Activated T-cell treated with anti-CD3 and anti-CD28 coated beads, Interleukin-2, amount 50 U/mL, for 72 hours (primary cell): ENCODE results near the gene IQCB1. TPM values are rescaled to one million over a fixed set of nuclear protein-coding genes. Genes with fewer than 3 reads are reported as not detected.
A peak's percentile ranks its signal among the peaks of the same experiment; 100 is the strongest.
"Not testable (repeated sequence)": the region's sequence is repeated elsewhere in the genome, so short reads cannot be mapped to it uniquely, and the experiment has no call there.

Experiments
- ATAC-seq, 2 donors: fragments of 150-1000 bp; cut with Tn5 transposase; replicated peaks in 1 of 2; 2 replicates each; pipeline ENCODE4 v1.10.0; 2021; ENCODE audit warnings: moderate library complexity in 2 of 2, mild to moderate bottlenecking in 1 of 2
- DNase-seq, 2 donors: peaks; one replicate each; pipeline ENCODE4 v3.0.0; 2021 to 2022; ENCODE audit warnings: mixed read lengths in 1 of 2
- H3K27ac Mint-ChIP-seq: one replicate; pipeline ENCODE4 v1.8.0; 2022; ENCODE audit warnings: mild to moderate bottlenecking, moderate library complexity, mixed read lengths
- H3K27me3 Mint-ChIP-seq: one replicate; pipeline ENCODE4 v1.8.0; 2022; ENCODE audit warnings: low read depth, mixed read lengths
- H3K36me3 Mint-ChIP-seq, 2 donors: one replicate each; pipeline ENCODE4 v1.8.0; 2022; ENCODE audit warnings: mixed read lengths in 2 of 2, mild to moderate bottlenecking in 1 of 2; ENCODE audit not compliant: insufficient read depth in 2 of 2
- H3K4me1 Mint-ChIP-seq: one replicate; pipeline ENCODE4 v1.8.0; 2022; ENCODE audit warnings: low read depth, mixed read lengths
- H3K4me3 Mint-ChIP-seq, 2 donors: one replicate each; pipeline ENCODE4 v1.8.0; 2022; ENCODE audit warnings: mild to moderate bottlenecking in 2 of 2, mixed read lengths in 2 of 2, moderate library complexity in 2 of 2
- H3K9me3 Mint-ChIP-seq, 2 donors: one replicate each; pipeline ENCODE4 v1.8.0; 2022; ENCODE audit warnings: mixed read lengths in 2 of 2
- total RNA-seq, 2 donors: library from RNA; stranded (reverse); gene quantifications; one replicate each; pipeline ENCODE4 v1.2.3, GENCODE V29; 2022

The IQCB1 gene
- total RNA-seq, 2 donors from 2014 or later = 42.2 to 58.6 TPM

GRCh38 chr3:121794264-121794983, 40.4 kb downstream of the IQCB1 start:
- no peak for DNase-seq
- Mint-ChIP-seq H3K27me3 (no peaks in the 10 kb centered on the region), H3K27ac (no peak overlapping the region)

GRCh38 chr3:121793078-121793477, 41.8 kb downstream of the IQCB1 start:
- DNase-seq (no peak), ATAC-seq (no peak)
- Mint-ChIP-seq H3K27me3 (no peaks in the 10 kb centered on the region), H3K4me1 (no peaks in the 10 kb centered on the region), H3K4me3 (no peak overlapping the region), H3K36me3 (peaks cover 7 to 25% of the 10 kb centered on the region in 2 donors), H3K9me3 (no peaks in the 10 kb centered on the region), H3K27ac (no peak overlapping the region)

More at GRCh38 chr3:121794264-121794983, 40.4 kb downstream of the IQCB1 start:
- Mint-ChIP-seq H3K4me3 (no peak overlapping the region), H3K36me3 (peaks cover 0 to 12% of the 10 kb centered on the region in 2 donors), H3K4me1 (no peaks in the 10 kb centered on the region), H3K9me3 (no peaks in the 10 kb centered on the region)
- ATAC-seq = no peak

- Mint-ChIP-seq H3K4me1 (no peaks in the 10 kb centered on the region), H3K27me3 (no peaks in the 10 kb centered on the region), H3K9me3 (no peaks in the 10 kb centered on the region), H3K4me3 (no peak overlapping the region), H3K36me3 (peaks cover 13 to 46% of the 10 kb centered on the region in 2 donors), H3K27ac (no peak overlapping the region)
- DNase-seq (no peak), ATAC-seq (no peak)
Measured at GRCh38 chr3:121786485-121786884, 48.4 kb downstream of the IQCB1 start.

GRCh38 chr3:121782784-121783183, 52.1 kb downstream of the IQCB1 start:
- H3K4me1 Mint-ChIP-seq, H3K4me3 Mint-ChIP-seq, H3K9me3 Mint-ChIP-seq, ATAC-seq, H3K27me3 Mint-ChIP-seq, DNase-seq: not testable (repeated sequence)
- peaks cover 14 to 59% of the 10 kb centered on the region in 2 donors for H3K36me3 Mint-ChIP-seq
- H3K27ac Mint-ChIP-seq = peak overlapping the region; percentile 46

- Mint-ChIP-seq H3K4me1 (no peaks in the 10 kb centered on the region), H3K4me3 (no peak overlapping the region), H3K27me3 (no peaks in the 10 kb centered on the region), H3K27ac (no peak overlapping the region), H3K36me3 (peaks cover 13 to 57% of the 10 kb centered on the region in 2 donors), H3K9me3 (no peaks in the 10 kb centered on the region)
- ATAC-seq (no peak), DNase-seq (no peak)
Measured at GRCh38 chr3:121781611-121782010, 53.2 kb downstream of the IQCB1 start.

GRCh38 chr3:121775095-121775494, 59.8 kb downstream of the IQCB1 start:
- H3K27ac Mint-ChIP-seq, H3K27me3 Mint-ChIP-seq, ATAC-seq, H3K9me3 Mint-ChIP-seq, H3K4me1 Mint-ChIP-seq, DNase-seq, H3K4me3 Mint-ChIP-seq: not testable (repeated sequence)
- peaks cover 13 to 56% of the 10 kb centered on the region in 2 donors for H3K36me3 Mint-ChIP-seq

GRCh38 chr3:121769246-121769645, 65.6 kb downstream of the IQCB1 start:
- peaks cover 2 to 27% of the 10 kb centered on the region in 2 donors for H3K36me3 Mint-ChIP-seq

GRCh38 chr3:121768452-121768851, 66.4 kb downstream of the IQCB1 start:
- peaks cover 2 to 22% of the 10 kb centered on the region in 2 donors for H3K36me3 Mint-ChIP-seq
- H3K27me3 Mint-ChIP-seq = peaks cover 7% of the 10 kb centered on the region
- H3K4me3 Mint-ChIP-seq = no peak overlapping the region
- no peak overlapping the region for H3K27ac Mint-ChIP-seq
- no peak for ATAC-seq
- no peak for DNase-seq
- no peaks in the 10 kb centered on the region for H3K4me1 Mint-ChIP-seq
- no peaks in the 10 kb centered on the region for H3K9me3 Mint-ChIP-seq

More at GRCh38 chr3:121769246-121769645, 65.6 kb downstream of the IQCB1 start:
- no peaks in the 10 kb centered on the region for H3K4me1 Mint-ChIP-seq
- no peak for ATAC-seq
- H3K27me3 Mint-ChIP-seq = peaks cover 7% of the 10 kb centered on the region
- no peaks in the 10 kb centered on the region for H3K9me3 Mint-ChIP-seq
- DNase-seq = no peak
- H3K27ac Mint-ChIP-seq = no peak overlapping the region
- no peak overlapping the region for H3K4me3 Mint-ChIP-seq

- Mint-ChIP-seq H3K4me3 (no peak overlapping the region), H3K36me3 (no peaks in the 10 kb centered on the region), H3K27me3 (no peaks in the 10 kb centered on the region), H3K4me1 (no peaks in the 10 kb centered on the region), H3K9me3 (no peaks in the 10 kb centered on the region), H3K27ac (no peak overlapping the region)
- ATAC-seq (no peak), DNase-seq (no peak)
Measured at GRCh38 chr3:121759541-121760202, 75.2 kb downstream of the IQCB1 start.

GRCh38 chr3:121758727-121759450, 76.0 kb downstream of the IQCB1 start:
- Mint-ChIP-seq H3K4me3 (no peak overlapping the region), H3K36me3 (no peaks in the 10 kb centered on the region), H3K27me3 (no peaks in the 10 kb centered on the region), H3K4me1 (no peaks in the 10 kb centered on the region), H3K9me3 (no peaks in the 10 kb centered on the region), H3K27ac (no peak overlapping the region)
- no peak for DNase-seq
- ATAC-seq = no peak

GRCh38 chr3:121757812-121758545, 76.9 kb downstream of the IQCB1 start:
- Mint-ChIP-seq H3K9me3 (no peaks in the 10 kb centered on the region), H3K27me3 (no peaks in the 10 kb centered on the region), H3K36me3 (no peaks in the 10 kb centered on the region), H3K4me3 (no peak overlapping the region), H3K27ac (no peak overlapping the region), H3K4me1 (no peaks in the 10 kb centered on the region)
- ATAC-seq = no peak
- DNase-seq = no peak

GRCh38 chr3:121757087-121757811, 77.6 kb downstream of the IQCB1 start:
- no peak for ATAC-seq
- Mint-ChIP-seq H3K36me3 (no peaks in the 10 kb centered on the region), H3K27ac (no peak overlapping the region), H3K4me1 (no peaks in the 10 kb centered on the region), H3K9me3 (no peaks in the 10 kb centered on the region), H3K4me3 (no peak overlapping the region), H3K27me3 (no peaks in the 10 kb centered on the region)
- no peak for DNase-seq
